GM19240 (cell line): Measurements from ENCODE around the gene CLK3.
A peak's percentile ranks its signal among the peaks of the same experiment; 100 is the strongest.
"Not testable (repeated sequence)": the region's sequence is repeated elsewhere in the genome, so short reads cannot be mapped to it uniquely, and the experiment has no call there.

ENCODE experiments used
- DNase-seq: peaks from one replicate; pipeline ENCODE4 v3.0.0; 2011; ENCODE audit warnings: low spot score; ENCODE audit not compliant: insufficient read length

CLK3 gene

DNA sequence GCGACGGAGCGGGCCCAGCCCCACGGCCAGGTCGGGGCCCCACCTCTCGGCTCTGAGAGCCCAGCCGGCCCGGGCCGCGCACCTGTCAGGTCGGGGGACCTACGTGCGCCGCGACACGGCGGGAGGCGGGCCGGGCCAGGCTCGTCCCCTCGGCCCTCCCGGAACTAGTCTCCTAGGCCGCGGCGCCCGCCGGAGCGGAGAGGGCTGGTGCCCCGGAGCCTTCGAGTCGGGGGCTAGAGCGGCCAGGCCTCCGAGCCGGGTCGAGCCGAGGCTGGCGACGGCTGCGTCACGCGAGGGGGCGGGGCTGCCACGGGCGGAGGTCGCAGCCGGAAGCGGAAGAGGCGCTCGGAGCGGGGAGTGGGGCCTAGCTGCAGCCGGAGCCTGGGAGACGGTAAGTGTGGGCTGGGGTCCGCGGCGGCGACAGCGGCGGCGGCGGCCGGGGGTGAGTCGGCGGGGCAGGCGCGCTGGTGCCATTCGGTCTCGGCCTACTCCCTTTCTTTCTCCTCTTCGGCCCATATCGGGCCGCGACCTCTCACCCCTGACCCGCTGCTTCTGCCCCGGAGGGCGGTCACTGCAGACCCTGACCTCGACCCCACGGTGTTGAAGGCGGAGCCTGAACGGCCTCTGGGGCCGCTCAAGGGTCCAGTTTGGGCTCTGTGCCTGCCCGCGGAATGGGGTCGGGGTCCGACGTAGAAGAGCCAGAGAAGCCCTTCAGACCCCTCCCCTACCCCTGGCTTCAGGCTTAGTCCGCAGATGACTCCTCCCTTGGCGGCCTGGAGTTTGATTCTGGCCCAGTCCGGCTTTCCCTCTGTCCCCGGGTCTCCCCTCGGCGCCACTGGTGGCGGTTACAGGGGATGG is at the start of gene CLK3:
Gene CLK3, plus strand, starts transcription at position 329 of the 858 bp plus-strand sequence. CDS start 3,361 bp downstream, outside the sequence.
- peak; percentile 97 for DNase-seq

DNA sequence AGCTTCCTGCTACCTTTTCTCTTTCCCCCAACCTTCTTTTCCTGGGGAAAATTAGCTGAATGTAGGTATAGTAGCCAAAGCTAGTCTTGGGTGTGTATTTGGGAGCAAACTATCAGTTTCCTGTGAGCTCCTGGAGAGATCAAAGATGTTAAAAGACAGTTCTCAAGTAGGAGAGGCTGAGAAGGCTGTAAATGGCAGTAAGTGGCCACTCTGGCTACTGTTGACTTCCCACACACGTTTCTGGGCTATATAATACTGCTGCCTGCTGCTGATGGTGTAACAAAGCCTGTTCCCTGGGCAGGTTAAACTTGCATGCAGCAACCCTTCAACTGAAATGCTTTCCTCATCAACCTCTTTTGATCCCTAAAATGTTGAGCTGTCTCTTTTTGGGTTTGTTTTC is 47.0 kb upstream of the CLK3 start:
- no peak for DNase-seq

DNA sequence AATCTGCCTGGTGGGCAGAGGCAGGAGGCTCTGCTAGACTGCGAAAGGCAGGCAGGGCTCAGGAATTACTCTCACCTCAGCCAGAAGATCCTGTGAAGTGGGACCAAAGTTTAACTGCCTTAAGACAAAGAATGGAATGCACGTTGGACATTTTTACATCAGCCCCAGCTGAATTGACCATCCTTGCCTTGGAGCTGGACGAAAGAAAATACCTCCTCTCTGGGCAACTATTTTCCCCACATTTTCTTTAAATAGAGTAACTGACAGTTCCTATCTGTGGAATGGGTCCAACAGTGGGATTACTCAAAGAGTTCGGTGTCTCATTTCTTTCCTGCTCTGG is 45.9 kb upstream of the CLK3 start:
- DNase-seq, result no peak

DNA sequence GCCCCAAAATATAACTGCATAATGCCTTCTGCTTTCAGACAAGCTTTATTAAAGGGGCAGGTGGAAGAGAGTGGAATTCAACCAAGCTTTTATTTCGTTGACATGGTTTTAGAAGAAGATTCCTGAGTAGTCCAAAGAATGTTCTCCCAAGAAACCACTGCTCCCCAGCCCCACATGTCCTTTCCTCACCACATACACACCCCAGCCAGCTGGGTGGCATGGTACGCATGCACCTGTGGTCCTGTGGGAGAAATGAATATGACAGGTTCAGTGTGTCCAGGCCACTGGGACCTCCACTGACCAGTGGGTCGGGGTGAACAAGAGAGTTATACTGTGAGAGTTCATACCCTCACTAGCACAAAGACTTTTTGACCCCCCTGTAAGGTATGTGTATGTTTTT is 44.4 kb upstream of the CLK3 start:
- no peak for DNase-seq

DNA sequence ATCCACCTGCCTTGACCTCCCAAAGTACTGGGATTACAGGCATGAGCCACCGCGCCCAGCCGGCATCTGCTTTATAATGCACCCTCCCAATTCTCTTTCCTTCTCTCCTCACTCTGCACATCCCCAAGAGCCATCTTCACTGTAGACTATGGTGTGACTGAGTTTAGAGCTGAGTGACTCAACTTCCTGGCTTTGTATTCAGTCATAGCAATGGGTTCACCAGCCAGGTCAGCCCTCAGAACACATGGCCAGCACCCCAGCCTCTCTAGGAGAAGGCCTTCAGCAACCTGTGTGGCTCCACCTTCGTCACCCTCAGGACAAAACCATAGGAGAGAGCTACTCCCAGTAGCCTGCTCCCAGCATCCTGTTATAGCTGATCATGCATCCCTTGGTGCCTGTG is 41.6 kb upstream of the CLK3 start:
- no peak for DNase-seq

DNA sequence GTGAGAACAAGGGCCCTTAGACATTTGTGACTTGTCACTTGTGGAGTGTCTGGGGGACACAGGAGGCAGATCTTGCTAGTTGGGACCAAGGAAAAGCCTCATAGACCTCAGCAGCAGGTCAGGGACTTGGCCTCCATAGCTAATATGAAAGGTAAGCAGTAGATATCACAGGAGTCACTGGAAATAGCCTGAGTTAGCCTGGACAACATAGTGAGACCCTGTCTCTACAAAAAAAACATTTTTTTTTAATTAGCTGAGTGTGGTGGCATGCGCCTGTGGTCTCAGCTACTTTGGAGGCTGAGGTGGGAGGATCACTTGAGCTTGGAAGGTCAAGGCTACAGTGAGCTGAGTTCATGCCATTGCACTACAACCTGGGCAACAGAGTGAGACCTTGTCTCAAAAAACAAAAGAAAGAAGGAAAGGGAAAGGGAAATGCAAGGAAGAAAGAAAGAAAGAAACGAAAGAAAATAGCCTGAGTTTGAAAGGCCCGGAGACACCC is 37.1 kb upstream of the CLK3 start:
- no peak for DNase-seq

DNA sequence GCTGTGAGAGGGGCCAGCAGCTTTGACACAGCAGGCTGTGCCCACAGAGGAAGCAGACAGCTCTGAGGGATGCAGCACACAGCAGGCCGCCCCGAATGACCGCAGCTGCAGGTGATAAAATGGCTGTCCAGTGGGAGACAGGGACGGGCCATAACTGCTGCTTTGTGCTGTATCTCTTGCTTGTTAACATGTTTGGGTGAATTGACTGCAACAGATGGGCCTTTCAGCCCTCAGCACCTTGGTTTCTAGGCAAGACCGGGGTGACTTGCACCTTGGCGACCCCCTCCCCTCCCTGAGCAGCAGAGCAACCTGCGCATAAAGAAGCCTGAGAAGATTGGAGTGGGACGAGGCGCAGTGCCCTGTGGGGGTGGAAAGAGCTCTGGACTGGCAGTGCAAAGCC is 36.6 kb upstream of the CLK3 start:
- no peak for DNase-seq

DNA sequence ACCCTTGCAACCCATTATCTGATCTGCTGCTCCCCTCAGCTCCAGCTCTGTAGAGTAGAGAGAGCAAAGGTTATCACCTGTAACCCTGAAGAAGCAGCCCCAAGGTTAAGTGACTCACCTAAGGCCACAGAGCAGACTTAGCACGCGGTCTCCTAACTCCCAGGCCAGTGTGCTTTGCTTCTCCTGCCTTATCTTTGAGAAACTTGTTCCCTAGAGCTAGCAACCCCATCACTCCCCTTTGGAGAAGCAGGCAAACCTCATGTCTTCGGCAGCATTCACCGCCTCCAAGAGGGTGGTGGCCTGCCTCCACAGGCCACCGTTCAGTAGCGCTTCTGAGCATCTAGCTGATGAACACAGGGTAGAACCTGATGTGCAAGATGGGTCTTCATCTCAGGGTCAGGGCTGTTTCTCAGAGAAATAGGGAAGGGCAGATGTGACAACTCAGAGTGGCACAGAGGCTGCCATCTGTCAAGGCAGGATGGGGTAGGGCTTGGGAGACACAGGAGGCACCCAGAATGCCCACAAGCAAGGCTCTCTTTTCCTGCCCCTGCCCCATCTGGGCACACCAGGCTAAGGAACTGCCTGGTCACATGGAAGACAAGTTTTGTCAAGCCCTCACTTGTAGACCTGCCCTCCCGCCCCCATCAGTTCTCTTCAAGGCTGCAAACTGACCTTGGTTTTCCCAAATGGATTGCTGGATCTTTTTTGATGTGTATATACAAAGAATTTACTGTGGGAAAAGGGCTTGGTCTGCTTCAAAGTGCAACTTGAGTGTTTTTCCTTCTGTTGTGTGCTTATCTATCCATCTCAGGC is 34.9 kb upstream of the CLK3 start:
- DNase-seq, result no peak

DNA sequence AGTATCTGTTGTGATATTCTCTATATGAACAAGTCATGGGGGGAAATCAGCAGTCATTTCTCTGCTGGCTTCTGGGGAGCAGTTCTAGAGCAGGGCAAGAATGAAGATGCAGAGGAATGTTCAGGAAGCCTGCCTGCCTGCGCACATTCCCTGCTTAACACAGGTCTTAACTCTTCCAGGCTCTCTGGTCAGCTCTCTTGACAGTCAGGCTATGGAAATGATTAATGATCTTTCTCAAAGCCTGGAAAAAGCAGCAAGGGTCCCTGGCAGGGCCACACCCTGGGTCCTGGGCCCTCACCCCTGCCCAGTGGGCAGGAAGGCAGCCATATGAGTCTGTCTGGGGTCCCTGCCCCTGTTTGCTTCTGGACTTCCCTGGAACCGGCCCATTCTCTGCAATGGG is 31.4 kb upstream of the CLK3 start:
- DNase-seq, result no peak

DNA sequence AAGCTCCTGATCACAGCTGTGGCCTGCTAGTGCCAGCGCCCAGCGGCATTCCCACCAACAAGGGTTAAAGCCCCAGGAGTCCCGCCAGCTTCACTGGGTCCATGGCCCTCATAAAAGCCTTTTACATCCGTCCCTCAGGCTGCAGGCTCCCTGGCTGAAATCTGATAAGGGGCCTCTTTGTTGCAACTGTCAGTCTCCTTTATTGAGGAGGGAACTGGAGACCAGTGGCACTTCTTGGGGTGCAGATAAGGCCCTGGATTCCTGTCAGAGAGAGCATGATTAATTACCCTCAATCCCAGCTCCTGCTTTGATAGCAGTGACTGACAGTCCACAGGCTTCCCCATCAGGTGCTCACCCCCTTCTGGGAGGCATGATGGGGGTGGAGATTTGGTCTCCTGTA is 30.9 kb upstream of the CLK3 start:
- DNase-seq, result no peak

DNA sequence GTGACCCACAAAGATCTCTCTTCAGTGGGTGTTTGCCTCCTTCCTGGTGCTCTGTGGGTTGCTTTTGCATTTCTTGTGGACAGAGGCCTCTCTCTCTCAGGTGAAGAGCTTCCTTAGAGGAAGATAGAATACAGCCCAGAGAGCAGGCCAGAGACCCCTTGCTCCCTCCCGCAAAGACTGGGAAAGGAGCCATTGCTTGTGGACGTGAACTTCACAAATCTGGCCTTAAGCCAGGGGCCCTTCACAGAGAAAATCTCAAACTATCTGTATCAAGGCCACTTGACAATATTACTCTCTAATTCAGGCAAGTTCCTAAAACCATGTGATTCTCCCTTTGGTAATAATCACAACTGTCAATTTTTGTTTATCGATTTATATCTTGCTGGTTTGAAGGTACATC is 30.4 kb upstream of the CLK3 start:
- no peak for DNase-seq

DNA sequence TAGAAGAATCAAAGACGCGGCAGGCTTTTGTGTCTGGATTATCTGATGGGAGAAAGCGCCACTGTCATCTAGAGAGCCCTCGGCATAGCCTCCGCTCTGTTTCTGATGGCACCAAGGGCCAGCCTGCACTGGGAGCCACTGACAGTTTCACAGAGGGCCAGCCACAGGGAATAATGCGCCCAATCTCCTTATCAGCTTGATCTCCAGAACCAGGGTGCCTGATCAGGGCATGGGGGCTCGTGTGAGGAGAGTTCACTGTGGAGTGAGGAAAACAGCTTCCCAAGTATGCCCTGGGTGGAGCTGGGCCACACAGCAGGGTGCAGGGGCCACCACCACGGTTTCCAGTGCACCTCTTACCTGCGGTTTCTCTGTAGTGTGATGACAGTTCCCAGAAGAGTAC is 29.8 kb upstream of the CLK3 start:
- no peak for DNase-seq

DNA sequence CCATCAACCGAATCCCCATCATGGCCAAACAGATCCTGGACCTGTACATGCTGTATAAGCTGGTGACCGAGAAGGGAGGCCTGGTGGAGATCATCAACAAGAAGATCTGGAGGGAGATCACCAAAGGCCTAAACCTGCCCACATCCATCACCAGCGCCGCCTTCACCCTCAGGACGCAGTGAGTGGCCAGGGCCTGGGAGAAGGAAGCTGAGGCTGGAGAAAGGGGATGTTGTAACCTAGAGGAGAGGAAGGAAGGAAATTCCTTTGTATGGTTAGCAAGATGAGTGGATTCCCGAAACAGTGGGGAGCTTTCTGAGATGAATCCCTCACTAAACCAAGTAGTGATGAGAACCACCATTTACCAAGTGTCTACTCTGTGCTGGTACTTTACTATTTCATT is 25.8 kb upstream of the CLK3 start:
- no peak for DNase-seq

DNA sequence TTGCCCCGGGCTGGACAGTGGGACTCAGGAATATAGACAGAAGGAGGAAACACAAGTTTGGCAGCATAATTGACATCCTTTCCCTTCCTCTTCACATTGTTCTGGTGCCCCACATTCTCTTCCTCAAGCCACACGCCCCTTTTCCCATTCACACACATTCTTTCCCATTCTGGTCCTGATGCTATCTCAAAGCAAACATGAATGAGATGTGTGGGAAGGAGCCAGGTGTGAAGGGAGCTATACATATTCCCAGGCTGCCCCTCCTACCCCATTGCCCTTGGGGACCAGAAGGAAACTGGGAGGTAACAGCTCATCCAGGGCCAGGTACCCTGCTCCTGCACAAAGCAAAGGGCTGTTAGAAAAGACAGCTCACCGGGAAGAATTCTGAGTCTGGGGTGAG is 23.4 kb upstream of the CLK3 start:
- DNase-seq, result no peak

DNA sequence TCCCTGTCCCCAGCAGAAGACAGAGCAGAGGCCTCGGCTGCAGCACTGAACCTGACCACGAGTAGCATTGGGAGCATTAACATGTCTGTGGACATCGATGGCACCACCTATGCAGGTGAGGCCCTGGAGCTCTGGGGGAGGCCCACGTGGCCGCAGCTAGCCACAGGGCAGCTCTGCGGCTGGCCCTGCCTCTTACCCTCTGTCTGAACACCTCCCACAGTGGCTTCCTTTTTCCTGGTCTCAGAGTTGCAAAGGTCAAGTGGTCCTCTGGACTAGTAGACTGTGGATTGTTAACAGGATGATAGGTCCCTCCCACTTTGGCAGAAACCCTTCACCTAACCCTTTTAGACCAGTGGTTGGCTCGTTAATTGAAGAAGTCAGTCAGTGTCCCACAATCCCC is 22.5 kb upstream of the CLK3 start:
- no peak for DNase-seq

DNA sequence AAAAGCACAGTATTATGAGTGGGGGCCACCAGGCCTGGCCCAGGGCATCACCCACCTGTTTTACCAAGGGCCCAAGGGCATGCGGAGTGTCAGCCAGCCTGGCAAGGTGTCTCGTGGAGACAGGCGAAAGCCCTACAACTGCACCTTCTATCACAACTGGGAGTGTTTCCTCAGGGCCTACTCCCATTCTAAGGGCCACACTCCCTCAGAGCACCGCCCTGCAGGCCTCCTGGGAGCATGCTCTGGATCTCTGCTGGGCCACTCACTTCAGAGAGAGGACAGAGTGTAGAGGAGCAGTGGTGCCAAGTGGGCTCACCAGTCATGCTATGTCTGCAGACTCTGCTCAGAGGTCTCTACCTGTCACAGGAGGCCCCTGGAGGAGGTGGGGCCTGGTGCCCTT is 21.2 kb upstream of the CLK3 start:
- no peak for DNase-seq

DNA sequence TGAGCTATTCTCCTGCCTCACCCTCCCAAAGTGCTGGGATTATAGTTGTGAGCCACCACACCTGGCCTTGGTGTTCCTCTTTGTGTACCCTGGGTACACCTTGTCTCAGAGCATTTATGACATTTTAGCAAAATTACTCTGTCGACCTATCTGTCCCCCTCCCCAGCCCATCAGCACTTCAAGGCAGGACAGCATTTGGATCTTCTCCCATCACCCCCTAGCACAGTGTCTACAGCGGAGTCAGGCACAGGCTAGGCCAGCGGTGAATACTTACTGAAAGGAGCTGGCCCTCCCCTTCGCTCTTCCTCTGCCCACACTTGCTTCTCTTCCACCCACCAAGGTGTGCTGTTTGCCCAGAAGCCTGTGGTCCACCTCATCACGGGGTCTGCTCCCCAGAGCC is 20.4 kb upstream of the CLK3 start:
- DNase-seq, result no peak

DNA sequence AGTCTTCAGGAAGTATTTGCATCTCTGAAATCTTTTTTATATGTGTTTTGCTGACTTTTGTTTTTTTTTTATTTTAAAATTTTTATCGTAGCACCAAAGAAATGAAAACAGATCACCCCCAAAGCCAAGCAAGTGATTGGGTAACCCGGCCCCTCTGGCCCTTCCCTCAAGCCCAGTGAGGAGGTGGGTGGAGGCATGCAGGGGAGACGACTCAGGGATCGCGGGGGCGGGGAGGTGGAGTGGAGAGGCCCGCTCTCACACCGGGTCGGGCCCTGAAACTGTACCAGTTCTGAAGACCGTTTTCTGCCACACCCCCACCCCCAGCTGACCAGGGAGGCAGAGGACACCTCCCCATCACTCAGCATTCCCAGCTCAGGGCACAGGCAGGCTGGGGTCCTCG is 18.9 kb upstream of the CLK3 start:
- not testable (repeated sequence) for DNase-seq

DNA sequence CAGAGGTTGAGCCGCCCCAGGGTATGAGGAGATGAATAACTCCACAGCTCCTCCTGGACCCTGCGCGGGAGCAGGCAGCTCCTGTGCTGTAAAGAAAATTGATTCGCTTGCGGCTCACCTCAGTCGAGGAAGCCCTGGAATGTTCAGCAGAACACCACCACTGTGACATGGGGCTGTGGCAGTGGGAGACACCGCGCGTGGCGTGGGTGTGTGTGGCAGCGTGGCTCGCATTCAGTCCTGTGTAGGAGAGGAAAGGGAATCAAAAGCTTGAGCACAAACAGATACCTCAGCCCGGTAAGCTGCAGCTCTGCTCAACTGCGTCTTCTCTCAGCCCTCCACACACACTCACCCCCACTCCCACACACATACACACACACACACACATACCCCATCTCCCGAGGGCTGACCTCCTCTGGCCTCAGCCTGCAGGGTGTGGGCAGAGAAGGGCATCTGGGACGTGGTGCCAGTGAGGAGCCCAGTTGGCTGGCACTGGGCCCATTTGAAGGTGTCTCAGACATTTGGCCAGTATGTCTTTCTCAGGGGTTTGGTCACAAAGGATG is 18.4 kb upstream of the CLK3 start:
- DNase-seq, result not testable (repeated sequence)

DNA sequence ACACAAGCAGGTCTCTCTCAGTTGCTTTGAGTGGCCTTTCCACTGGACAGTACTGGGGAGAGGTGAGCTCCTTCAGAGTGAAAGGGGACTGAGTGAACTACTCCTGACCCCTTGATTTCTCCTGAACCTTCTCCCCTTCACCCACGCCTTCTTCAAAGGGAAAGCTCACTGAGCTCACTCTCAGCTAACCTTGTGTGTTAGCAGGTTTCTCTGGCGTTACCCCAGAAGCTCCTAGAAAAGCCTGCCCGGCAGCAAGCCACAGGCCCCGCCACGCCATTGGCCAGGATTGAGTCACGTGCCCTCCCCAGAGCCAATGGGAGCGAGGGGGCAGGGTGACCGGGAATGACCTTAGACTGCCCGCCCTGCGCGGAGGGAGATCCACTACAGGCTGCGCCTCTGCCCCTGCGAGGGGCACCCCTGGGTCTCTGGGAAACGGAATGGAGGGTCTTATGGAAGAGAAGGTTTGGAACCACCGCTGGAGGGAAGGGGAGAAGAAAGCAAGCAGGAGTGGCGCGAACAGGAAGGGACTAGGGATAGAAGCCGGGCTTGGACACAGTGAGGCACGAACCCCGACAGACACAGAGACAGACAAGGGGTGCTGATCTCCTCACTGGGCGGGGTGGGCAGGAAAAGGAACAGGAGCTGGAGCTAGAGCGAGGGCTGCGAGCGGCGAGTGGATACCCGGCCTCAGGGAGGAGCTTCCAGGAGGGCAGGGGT is 17.4 kb upstream of the CLK3 start:
- peak; percentile 99 for DNase-seq

DNA sequence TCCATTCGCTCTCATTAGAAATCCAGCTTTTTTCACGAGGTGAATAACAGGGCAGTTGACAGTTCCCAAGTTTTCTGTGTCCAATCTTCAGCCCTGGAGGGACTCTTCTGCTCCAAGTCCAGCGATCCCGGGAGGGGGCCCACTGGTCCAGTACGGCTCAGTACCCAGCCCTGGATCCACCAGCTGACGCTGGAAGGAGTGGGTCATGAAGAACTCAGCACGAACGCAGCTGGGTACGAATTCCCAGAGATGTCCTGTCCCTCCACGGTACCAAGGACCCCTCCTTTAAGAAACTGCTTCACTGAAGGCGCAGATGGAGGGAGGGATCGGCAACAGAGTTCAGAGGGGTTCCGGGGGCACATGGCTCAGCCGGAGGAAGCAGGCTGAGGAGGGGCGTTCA is 16.5 kb upstream of the CLK3 start:
- no peak for DNase-seq
